Activated B cell treated with CpG ODN at 0.5 μM for 24 hours (primary cell): ENCODE measurements around the gene TMUB1. TPM values are rescaled to one million over a fixed set of nuclear protein-coding genes. Genes with fewer than 3 reads are reported as not detected.

Experiments used
- ATAC-seq: fragments of 200-7000 bp; cut with Tn5 transposase; one replicate; pipeline ENCODE4 v1.10.0; 2021; ENCODE audit warnings: low read depth, mild to moderate bottlenecking, moderate library complexity
- CTCF ChIA-PET: fragments of 350-600 bp; sonication (Branson Sonifier 250); formaldehyde crosslinking; loops from one replicate; lab custom pipeline; 2021; ENCODE audit warnings: antibody characterized with exemption; lab: Charles Lee
- POLR2A ChIA-PET: fragments of 350-600 bp; sonication (Branson Sonifier 250); formaldehyde crosslinking; loops from one replicate; lab custom pipeline; 2021; ENCODE audit warnings: antibody characterized with exemption; lab: Charles Lee
- DNase-seq: peaks from one replicate; pipeline ENCODE4 v3.0.0; 2022
- H3K27ac Mint-ChIP-seq: one replicate; pipeline ENCODE4 v1.8.0; 2020; ENCODE audit warnings: mixed read lengths
- H3K27me3 Mint-ChIP-seq: one replicate; pipeline ENCODE4 v1.8.0; 2021; ENCODE audit warnings: mixed read lengths
- H3K36me3 Mint-ChIP-seq: one replicate; pipeline ENCODE4 v1.8.0; 2021; ENCODE audit warnings: low read depth, mixed read lengths
- H3K4me1 Mint-ChIP-seq: one replicate; pipeline ENCODE4 v1.8.0; 2021; ENCODE audit warnings: mixed read lengths
- H3K4me3 Mint-ChIP-seq: one replicate; pipeline ENCODE4 v1.8.0; 2020; ENCODE audit warnings: mild to moderate bottlenecking, mixed read lengths
- H3K9me3 Mint-ChIP-seq: one replicate; pipeline ENCODE4 v1.8.0; 2020; ENCODE audit warnings: mixed read lengths
- CTCF ChIP-seq: fragments of 200-600 bp; IDR thresholded peaks from one replicate; pipeline ENCODE4 v1.8.0; 2022; ENCODE audit warnings: antibody characterized with exemption, mild to moderate bottlenecking
- intact Hi-C: fragments of 100-400 bp; cut with micrococcal nuclease; formaldehyde crosslinking; loops from one replicate; pipeline ENCODE4 v1.15.1; 2024
- total RNA-seq: library from RNA; stranded (reverse); gene quantifications from 2 replicates; pipeline ENCODE4 v1.2.3, GENCODE V29; 2022

TMUB1 gene
- 40.5 and 43.5 TPM in 2 replicates for total RNA-seq

GRCh38 chr7:151083071-151083823 lies at the start of gene TMUB1:
TSS of gene TMUB1 (minus strand) at chr7:151083493. CDS start at chr7:151082563, 930 bp downstream.
- POLR2A ChIA-PET = interaction anchor here (0.9 to 1.5 kb wide), 3 partner anchors 25 to 259 kb away, joined by 3 to 7 read pairs (median 3); partner anchors contain the start of genes ABCB8 and NUB1
- TF ChIP-seq CTCF = no peak
- H3K9me3 Mint-ChIP-seq = no peaks in the 10 kb centered on the region
- H3K27ac Mint-ChIP-seq = peak within 1 kb of the TSS; percentile 90
- peak; percentile 62 for ATAC-seq
- peaks cover 6% of the 10 kb centered on the region for H3K36me3 Mint-ChIP-seq
- H3K4me1 Mint-ChIP-seq = peaks cover 53% of the 10 kb centered on the region
- CTCF ChIA-PET = no interaction called here
- peaks cover 8% of the 10 kb centered on the region for H3K27me3 Mint-ChIP-seq
- peak within 1 kb of the TSS; percentile 91 for H3K4me3 Mint-ChIP-seq
- peak; percentile 84 for DNase-seq
- intact Hi-C loops = loop anchor here (1.0 to 10.0 kb wide), 5 partner anchors 55 to 1458 kb away; partner anchors contain the start of genes ABCB8, CHPF2, PRKAG2 and ZNF775

GRCh38 chr7:151132461-151133205 lies 49.3 kb upstream of the TMUB1 start:
- no peak for TF ChIP-seq CTCF
- POLR2A ChIA-PET = no interaction called here

GRCh38 chr7:151131592-151132293 lies 48.5 kb upstream of the TMUB1 start:
- TF ChIP-seq CTCF = no peak
- ChIA-PET CTCF (no interaction called here), POLR2A (no interaction called here)
- Mint-ChIP-seq H3K4me3 (no peak overlapping the region), H3K36me3 (no peaks in the 10 kb centered on the region), H3K9me3 (no peaks in the 10 kb centered on the region), H3K4me1 (no peaks in the 10 kb centered on the region), H3K27ac (no peak overlapping the region), H3K27me3 (no peaks in the 10 kb centered on the region)
- DNase-seq (no peak), ATAC-seq (no peak)
- intact Hi-C loops = no loop called here

More at GRCh38 chr7:151132461-151133205, 49.3 kb upstream of the TMUB1 start:
- H3K4me3 Mint-ChIP-seq = no peak overlapping the region
- no peak for DNase-seq
- CTCF ChIA-PET = no interaction called here
- H3K27me3 Mint-ChIP-seq = no peaks in the 10 kb centered on the region
- H3K27ac Mint-ChIP-seq = no peak overlapping the region
- H3K36me3 Mint-ChIP-seq = no peaks in the 10 kb centered on the region
- no peaks in the 10 kb centered on the region for H3K9me3 Mint-ChIP-seq
- H3K4me1 Mint-ChIP-seq = no peaks in the 10 kb centered on the region
- intact Hi-C loops = no loop called here
- ATAC-seq = no peak

GRCh38 chr7:151131224-151131591 lies 47.9 kb upstream of the TMUB1 start:
- ChIA-PET POLR2A (no interaction called here), CTCF (interaction anchor here (0.7 kb wide), 1 partner anchor 24 kb away, joined by 3 read pairs; no protein-coding TSS in a partner anchor)
- no peaks in the 10 kb centered on the region for H3K9me3 Mint-ChIP-seq
- no peak for TF ChIP-seq CTCF
- DNase-seq = no peak
- ATAC-seq = no peak
- no peak overlapping the region for H3K27ac Mint-ChIP-seq
- no peaks in the 10 kb centered on the region for H3K27me3 Mint-ChIP-seq
- intact Hi-C loops = no loop called here
- no peaks in the 10 kb centered on the region for H3K4me1 Mint-ChIP-seq
- no peak overlapping the region for H3K4me3 Mint-ChIP-seq
- no peaks in the 10 kb centered on the region for H3K36me3 Mint-ChIP-seq
